ENCODE results near the gene ENAH.
"Not testable (repeated sequence)": the region's sequence is repeated elsewhere in the genome, so short reads cannot be mapped to it uniquely, and the experiment has no call there.

Gene ENAH

GRCh38 chr1:225493591-225494246 is 159.2 kb downstream of the ENAH start:
- no peak for DNase-seq (ENCODE audit: low read depth)

GRCh38 chr1:225488676-225489075 is 164.2 kb downstream of the ENAH start:
- no peak for DNase-seq (ENCODE audit: low read depth)

GRCh38 chr1:225486856-225487255 is 166.1 kb downstream of the ENAH start:
- no peak for DNase-seq (ENCODE audit: low read depth)

- DNase-seq (ENCODE audit: low read depth) = no peak
These were observed 166.9 kb downstream of the ENAH start for GRCh38 chr1:225485991-225486530.

- DNase-seq (ENCODE audit: low read depth) = no peak
These were observed 167.7 kb downstream of the ENAH start for GRCh38 chr1:225485226-225485625.

GRCh38 chr1:225484657-225485214 is 168.2 kb downstream of the ENAH start:
- no peak for DNase-seq (ENCODE audit: low read depth)

- DNase-seq (ENCODE audit: low read depth) = no peak
These were observed 168.9 kb downstream of the ENAH start for GRCh38 chr1:225483818-225484656.

- DNase-seq (ENCODE audit: low read depth) = no peak
These were observed 170.4 kb downstream of the ENAH start for GRCh38 chr1:225482421-225482950.

- DNase-seq (ENCODE audit: low read depth) = no peak
These were observed 171.2 kb downstream of the ENAH start for GRCh38 chr1:225481738-225482137.

- DNase-seq (ENCODE audit: low read depth) = peak; percentile 28
These were observed 172.0 kb downstream of the ENAH start for GRCh38 chr1:225480825-225481434.

GRCh38 chr1:225479996-225480720 is 172.8 kb downstream of the ENAH start:
- no peak for DNase-seq (ENCODE audit: low read depth)

- no peak for DNase-seq (ENCODE audit: low read depth)
These were observed 173.6 kb downstream of the ENAH start for GRCh38 chr1:225479341-225479740.

- DNase-seq (ENCODE audit: low read depth) = no peak
These were observed 175.5 kb downstream of the ENAH start for GRCh38 chr1:225477296-225477911.

GRCh38 chr1:225476538-225476988 is 176.4 kb downstream of the ENAH start:
- no peak for DNase-seq (ENCODE audit: low read depth)

GRCh38 chr1:225476100-225476511 is 176.8 kb downstream of the ENAH start:
- DNase-seq (ENCODE audit: low read depth) = no peak

GRCh38 chr1:225474986-225475820 is 177.7 kb downstream of the ENAH start:
- peak; percentile 42 for DNase-seq (ENCODE audit: low read depth)

- no peak for DNase-seq (ENCODE audit: low read depth)
These were observed 178.4 kb downstream of the ENAH start for GRCh38 chr1:225474439-225474985.

GRCh38 chr1:225473676-225474438 is 179.1 kb downstream of the ENAH start:
- not testable (repeated sequence) for DNase-seq (ENCODE audit: low read depth)

GRCh38 chr1:225473266-225473665 is 179.7 kb downstream of the ENAH start:
- not testable (repeated sequence) for DNase-seq (ENCODE audit: low read depth)

Data from T follicular helper cell (primary cell).